DOHH2 (cell line): Measurements from ENCODE around the gene NIN.

Experiments used
- H3F3A ChIP-seq: fragments of 200-600 bp; sonication (generic), shearing (Covaris generic); 2 replicates; pipeline ENCODE4 v1.6.0; 2016; ENCODE audit warnings: antibody characterized with exemption, mild to moderate bottlenecking; ENCODE audit not compliant: control insufficient read depth, insufficient read depth
- H3K27ac ChIP-seq: fragments of 200-600 bp; sonication (generic); 2 replicates; pipeline ENCODE4 v1.5.1; 2014; ENCODE audit warnings: low read depth, mild to moderate bottlenecking, low read length, moderate library complexity
- H3K27me3 ChIP-seq: fragments of 200-600 bp; sonication (generic); 2 replicates; pipeline ENCODE4 v1.6.1; 2014; ENCODE audit warnings: mild to moderate bottlenecking, low read length, mixed read lengths; ENCODE audit not compliant: control insufficient read depth
- H3K36me3 ChIP-seq: fragments of 200-600 bp; sonication (generic); 2 replicates; pipeline ENCODE4 v1.6.1; 2014; ENCODE audit warnings: mild to moderate bottlenecking, low read length, moderate library complexity, mixed read lengths; ENCODE audit not compliant: control insufficient read depth
- H3K4me1 ChIP-seq: fragments of 200-600 bp; sonication (generic); 2 replicates; pipeline ENCODE4 v1.6.1; 2014; ENCODE audit warnings: mild to moderate bottlenecking, low read length, mixed read lengths; ENCODE audit not compliant: control insufficient read depth
- H3K4me2 ChIP-seq: fragments of 200-600 bp; sonication (generic); 2 replicates; pipeline ENCODE4 v1.6.0; 2014; ENCODE audit warnings: mild to moderate bottlenecking, low read length, moderate library complexity
- H3K4me3 ChIP-seq: fragments of 200-600 bp; sonication (generic); 2 replicates; pipeline ENCODE4 v1.5.1; 2014; ENCODE audit warnings: mild to moderate bottlenecking, low read length, mixed read lengths
- H3K79me2 ChIP-seq: fragments of 200-600 bp; sonication (generic); 2 replicates; pipeline ENCODE4 v1.6.1; 2014; ENCODE audit warnings: mild to moderate bottlenecking, low read length, mixed read lengths; ENCODE audit not compliant: control insufficient read depth
- H3K9me2 ChIP-seq: fragments of 200-600 bp; sonication (generic); replicated peaks from 2 replicates; pipeline ENCODE4 v1.6.1; 2014; ENCODE audit warnings: mild to moderate bottlenecking, low read length, mixed read lengths; ENCODE audit not compliant: control insufficient read depth
- H3K9me3 ChIP-seq: fragments of 200-600 bp; sonication (generic); 2 replicates; pipeline ENCODE4 v1.6.1; 2014; ENCODE audit warnings: antibody characterized with exemption, low read length, mixed read lengths; ENCODE audit not compliant: control insufficient read depth, insufficient read depth
- H4K20me1 ChIP-seq: fragments of 200-600 bp; sonication (generic); 2 replicates; pipeline ENCODE4 v1.6.0; 2014; ENCODE audit warnings: low read depth, mild to moderate bottlenecking, antibody characterized with exemption, low read length, moderate library complexity; ENCODE audit not compliant: control insufficient read depth, insufficient read depth
- CTCF ChIP-seq: fragments of 200-600 bp; sonication (generic); IDR thresholded peaks from one replicate; pipeline ENCODE4 v1.5.1; 2014; ENCODE audit warnings: antibody characterized with exemption, mild to moderate bottlenecking, low read depth, low read length; ENCODE audit not compliant: poor library complexity, severe bottlenecking
- EZH2phosphoT487 ChIP-seq: fragments of 200-600 bp; sonication (generic); IDR thresholded peaks from 2 replicates; pipeline ENCODE4 v1.6.1; 2017; ENCODE audit warnings: borderline replicate concordance, mild to moderate bottlenecking, antibody characterized with exemption, low read length, moderate library complexity, mixed read lengths

The NIN gene

GRCh38 chr14:50792634-50793068 is 38.3 kb downstream of the NIN start:
- Histone ChIP-seq H4K20me1 (no peaks in the 10 kb centered on the region), H3K4me1 (peaks cover 100% of the 10 kb centered on the region), H3K79me2 (peaks cover 55% of the 10 kb centered on the region), H3K4me2 (peak overlapping the region; percentile 98), H3K36me3 (peaks cover 61% of the 10 kb centered on the region), H3K9me3 (no peaks in the 10 kb centered on the region), H3K4me3 (peak overlapping the region; percentile 74), H3K27me3 (no peaks in the 10 kb centered on the region), H3K9me2 (no peaks in the 10 kb centered on the region), H3F3A (peaks cover 59% of the 10 kb centered on the region), H3K27ac (peak overlapping the region; percentile 94)
- TF ChIP-seq CTCF (no peak), EZH2phosphoT487 (no peak)

GRCh38 chr14:50792051-50792477 is 38.9 kb downstream of the NIN start:
- no peaks in the 10 kb centered on the region for H3K9me2 ChIP-seq
- peak overlapping the region; percentile 98 for H3K4me2 ChIP-seq
- H3K27me3 ChIP-seq = no peaks in the 10 kb centered on the region
- peaks cover 59% of the 10 kb centered on the region for H3F3A ChIP-seq
- H3K4me3 ChIP-seq = peak overlapping the region; percentile 74
- H3K9me3 ChIP-seq = no peaks in the 10 kb centered on the region
- peak overlapping the region; percentile 94 for H3K27ac ChIP-seq
- peaks cover 52% of the 10 kb centered on the region for H3K79me2 ChIP-seq
- TF ChIP-seq CTCF = no peak
- TF ChIP-seq EZH2phosphoT487 = no peak
- peaks cover 100% of the 10 kb centered on the region for H3K4me1 ChIP-seq
- H3K36me3 ChIP-seq = peaks cover 61% of the 10 kb centered on the region
- no peaks in the 10 kb centered on the region for H4K20me1 ChIP-seq

- H3K9me2 ChIP-seq = no peaks in the 10 kb centered on the region
- H3F3A ChIP-seq = peaks cover 65% of the 10 kb centered on the region
- H3K27ac ChIP-seq = peak overlapping the region; percentile 94
- TF ChIP-seq CTCF (no peak), EZH2phosphoT487 (no peak)
- H3K27me3 ChIP-seq = no peaks in the 10 kb centered on the region
- H4K20me1 ChIP-seq = no peaks in the 10 kb centered on the region
- peaks cover 52% of the 10 kb centered on the region for H3K79me2 ChIP-seq
- H3K4me3 ChIP-seq = peak overlapping the region; percentile 74
- no peaks in the 10 kb centered on the region for H3K9me3 ChIP-seq
- H3K4me2 ChIP-seq = peak overlapping the region; percentile 98
- H3K4me1 ChIP-seq = peaks cover 100% of the 10 kb centered on the region
- peaks cover 64% of the 10 kb centered on the region for H3K36me3 ChIP-seq
Observed at GRCh38 chr14:50791201-50791600, 39.8 kb downstream of the NIN start.

GRCh38 chr14:50790589-50790988 is 40.4 kb downstream of the NIN start:
- Histone ChIP-seq H3K79me2 (peaks cover 50% of the 10 kb centered on the region), H3K9me3 (no peaks in the 10 kb centered on the region), H4K20me1 (no peaks in the 10 kb centered on the region), H3K9me2 (no peaks in the 10 kb centered on the region), H3K4me1 (peaks cover 100% of the 10 kb centered on the region), H3K36me3 (peaks cover 58% of the 10 kb centered on the region), H3K4me2 (peak overlapping the region; percentile 98), H3K4me3 (peak overlapping the region; percentile 74), H3F3A (peaks cover 65% of the 10 kb centered on the region), H3K27ac (peak overlapping the region; percentile 94), H3K27me3 (no peaks in the 10 kb centered on the region)
- TF ChIP-seq CTCF (no peak), EZH2phosphoT487 (no peak)
